ENCODE data around the gene DNMT1.
"Not testable (repeated sequence)": the region's sequence is repeated elsewhere in the genome, so short reads cannot be mapped to it uniquely, and the experiment has no call there.

Gene DNMT1

DNA sequence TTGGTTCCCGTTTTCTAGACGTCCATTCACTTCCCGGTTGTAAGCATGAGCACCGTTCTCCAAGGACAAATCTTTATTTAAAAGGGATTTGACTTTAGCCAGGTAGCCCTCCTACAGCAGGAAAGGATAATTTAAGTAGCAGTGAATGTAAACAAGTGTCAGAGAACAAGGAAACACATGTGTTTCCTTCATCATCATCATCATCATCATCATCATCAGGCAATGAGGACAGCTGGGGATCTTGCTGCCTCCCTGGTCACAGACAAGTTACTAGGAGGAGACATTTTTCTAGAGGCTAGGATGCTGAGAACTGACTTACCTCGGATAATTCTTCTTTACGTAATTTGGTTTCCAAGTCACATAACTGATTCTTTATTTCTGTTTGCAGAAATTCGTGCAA lies 14.3 kb downstream of the DNMT1 start:
- DNase-seq: no peak

DNA sequence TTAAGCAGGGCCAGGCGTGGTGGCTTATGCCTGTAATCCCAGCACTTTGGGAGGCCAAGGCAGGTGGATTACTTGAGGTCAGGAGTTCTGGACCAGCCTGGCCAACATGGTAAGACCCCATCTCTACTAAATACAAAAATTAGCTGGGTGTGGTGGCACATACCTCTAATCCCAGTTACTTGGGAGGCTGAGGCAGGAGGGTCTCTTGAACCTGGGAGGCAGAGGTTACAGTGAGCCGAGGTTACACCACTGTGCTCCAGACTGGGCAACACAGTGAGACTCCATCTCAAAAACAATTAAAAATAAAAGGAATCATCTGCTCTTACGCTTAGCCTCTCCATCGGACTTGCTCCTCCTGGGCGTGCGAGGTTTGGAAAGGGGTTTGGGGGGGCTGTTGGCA lies 14.7 kb downstream of the DNMT1 start:
- not testable (repeated sequence) for DNase-seq

DNA sequence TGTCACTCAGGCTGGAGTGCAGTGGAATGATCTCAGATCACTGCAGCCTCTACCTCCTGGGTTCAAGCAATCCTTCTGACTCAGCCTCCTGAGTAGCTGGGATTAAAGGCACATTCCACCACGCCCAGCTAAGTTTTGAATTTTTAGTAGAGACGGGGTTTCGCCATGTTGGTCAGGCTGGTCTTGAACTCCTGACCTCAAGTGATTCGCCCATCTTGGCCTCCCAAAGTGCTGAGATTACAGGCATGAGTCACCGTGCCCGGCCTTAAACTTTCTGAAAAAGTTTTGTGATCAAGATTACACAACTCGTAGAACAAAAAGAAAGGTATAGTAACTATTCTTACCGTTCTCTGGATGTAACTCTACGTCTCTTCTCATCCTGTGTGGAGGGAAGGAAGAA lies 21.2 kb downstream of the DNMT1 start:
- DNase-seq: no peak

DNA sequence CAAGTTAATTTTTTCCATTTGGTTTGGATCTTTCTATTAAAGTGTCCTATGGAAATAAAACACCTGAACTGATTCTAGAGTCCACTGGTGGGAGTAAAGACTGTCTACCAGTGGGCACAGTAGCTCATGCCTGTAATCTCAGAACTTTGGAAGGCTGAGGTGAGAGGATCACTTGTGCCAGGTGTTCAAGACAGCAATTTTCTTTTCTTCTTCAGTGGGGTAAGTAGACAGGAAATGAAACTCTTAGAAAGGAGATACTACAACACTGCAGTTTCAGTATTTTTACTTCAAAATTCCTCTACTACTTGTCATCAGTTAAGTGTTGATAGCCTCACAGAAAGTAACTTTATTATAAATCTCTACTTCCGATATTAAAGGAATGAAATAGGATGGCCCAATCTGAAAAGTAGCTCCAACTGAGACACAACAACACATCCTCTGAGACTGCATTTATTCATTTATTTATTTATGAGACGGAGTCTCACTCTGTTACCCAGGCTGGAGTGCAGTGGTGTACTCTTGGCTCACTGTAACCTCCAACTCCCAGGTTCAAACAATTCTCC lies 26.3 kb downstream of the DNMT1 start:
- no peak for DNase-seq

DNA sequence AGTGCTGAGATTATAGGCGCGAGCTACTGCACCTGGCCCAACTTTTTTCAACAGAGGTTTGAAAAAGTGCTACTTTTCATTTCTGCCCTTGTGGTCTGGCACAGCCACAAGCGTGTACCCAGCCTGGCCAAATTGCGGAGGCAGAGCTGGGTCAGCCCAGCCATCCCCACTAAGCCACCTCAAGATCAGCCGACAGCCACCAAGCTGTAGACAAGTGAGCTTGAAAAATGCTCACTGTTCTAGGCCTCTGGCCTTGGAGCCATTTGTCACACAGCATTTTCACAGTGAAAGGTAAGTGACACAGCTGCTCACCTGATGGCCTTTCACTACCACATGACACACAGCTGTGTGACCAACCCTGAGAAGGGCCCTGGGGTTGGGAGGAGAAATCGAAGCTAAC lies 27.3 kb downstream of the DNMT1 start:
- DNase-seq: no peak

DNA sequence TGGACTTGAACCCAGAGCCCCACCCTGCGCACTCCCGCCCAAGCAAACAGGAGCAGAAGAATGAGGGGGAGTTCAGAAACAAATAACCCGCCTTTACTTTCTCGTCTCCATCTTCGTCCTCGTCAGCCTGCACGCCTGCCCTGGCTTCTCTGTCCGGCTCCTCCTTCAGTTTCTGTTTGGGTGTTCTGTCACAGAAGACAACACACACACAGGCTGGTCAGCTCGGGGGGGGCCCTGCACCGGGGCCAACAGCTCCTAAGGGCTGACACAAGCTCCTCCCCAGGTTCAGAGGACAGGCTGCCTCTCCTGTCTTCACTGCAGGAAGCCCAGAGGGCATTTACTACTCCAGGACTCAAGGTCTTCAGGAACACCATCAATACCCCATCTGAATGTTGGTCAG lies 28.3 kb downstream of the DNMT1 start:
- DNase-seq: not testable (repeated sequence)

DNA sequence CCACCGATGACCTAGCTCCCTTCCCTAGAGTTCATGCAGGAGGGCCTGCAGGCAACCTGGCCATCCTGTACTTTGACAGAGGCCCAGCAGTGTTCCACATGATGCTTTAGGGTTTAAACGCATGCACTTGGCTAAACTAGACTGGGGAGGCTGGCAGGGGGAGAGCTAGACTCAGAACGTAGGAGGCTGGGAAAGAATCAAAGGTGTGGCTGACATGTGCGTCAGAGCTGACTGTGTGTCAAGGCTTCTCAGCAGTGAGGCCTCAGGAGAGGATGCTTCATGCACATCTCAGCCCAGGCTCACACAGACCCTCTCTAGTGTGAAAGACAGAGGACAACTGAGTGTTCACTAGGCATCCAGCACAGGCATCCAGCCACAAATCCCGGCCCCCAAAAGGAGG lies 28.7 kb downstream of the DNMT1 start:
- no peak for DNase-seq

DNA sequence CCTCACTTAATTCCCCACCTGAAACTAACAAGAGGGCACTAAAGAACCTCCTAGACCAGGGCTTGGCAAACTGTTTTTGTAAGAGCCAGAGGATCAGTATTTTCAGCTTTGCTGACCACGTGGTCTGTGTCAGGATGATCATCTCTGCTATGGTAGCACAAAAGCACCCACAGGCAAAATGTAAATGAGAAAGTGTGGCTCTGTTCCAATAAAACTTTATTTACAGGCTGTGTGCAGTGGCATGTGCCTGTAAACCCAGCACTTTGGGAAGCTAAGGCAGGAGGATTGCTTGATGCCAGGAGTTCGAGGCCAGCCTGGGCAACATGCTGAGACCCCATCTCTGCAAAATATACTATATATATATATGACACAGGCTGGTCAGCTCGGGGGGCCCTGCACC lies 31.2 kb downstream of the DNMT1 start:
- no peak for DNase-seq

DNA sequence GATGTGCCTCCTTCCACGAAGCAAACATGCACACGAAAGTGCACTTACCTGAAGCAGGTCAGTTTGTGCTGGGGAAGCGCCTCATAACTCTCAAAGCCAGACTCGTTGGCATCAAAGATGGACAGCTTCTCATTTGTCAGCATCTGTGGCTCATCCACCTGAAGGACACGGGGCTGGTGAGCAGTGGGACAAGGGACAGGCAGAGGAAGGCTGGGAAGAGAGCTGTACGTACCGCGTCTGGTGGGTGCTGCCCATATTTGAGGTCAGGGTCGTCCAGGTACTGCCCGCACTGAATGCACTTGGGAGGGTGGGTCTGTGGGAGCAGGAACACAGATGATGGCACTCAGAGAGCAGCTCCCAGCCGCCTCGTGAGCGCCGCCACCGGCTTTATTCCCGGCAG lies 35.1 kb downstream of the DNMT1 start:
- no peak for DNase-seq

DNA sequence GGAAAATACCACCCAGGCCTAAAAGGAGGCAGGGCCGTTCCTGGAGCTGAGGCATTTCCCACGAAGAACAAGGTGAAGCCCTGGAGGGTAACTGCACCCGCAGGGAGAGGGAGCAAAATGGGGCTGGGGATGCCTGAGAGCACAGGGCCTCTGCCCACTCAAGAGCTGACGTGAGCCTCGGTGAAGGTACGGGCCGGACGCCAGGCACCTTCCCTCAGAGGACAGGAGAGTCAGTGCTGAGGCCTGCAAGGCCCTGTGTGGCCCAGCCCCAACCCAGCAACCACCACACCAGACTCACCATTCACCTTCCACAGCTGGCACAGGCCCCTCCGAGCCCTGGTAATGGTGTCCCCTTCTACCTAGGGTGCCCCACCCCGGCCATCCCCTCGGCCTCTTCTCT lies 36.3 kb downstream of the DNMT1 start:
- DNase-seq: no peak

DNA sequence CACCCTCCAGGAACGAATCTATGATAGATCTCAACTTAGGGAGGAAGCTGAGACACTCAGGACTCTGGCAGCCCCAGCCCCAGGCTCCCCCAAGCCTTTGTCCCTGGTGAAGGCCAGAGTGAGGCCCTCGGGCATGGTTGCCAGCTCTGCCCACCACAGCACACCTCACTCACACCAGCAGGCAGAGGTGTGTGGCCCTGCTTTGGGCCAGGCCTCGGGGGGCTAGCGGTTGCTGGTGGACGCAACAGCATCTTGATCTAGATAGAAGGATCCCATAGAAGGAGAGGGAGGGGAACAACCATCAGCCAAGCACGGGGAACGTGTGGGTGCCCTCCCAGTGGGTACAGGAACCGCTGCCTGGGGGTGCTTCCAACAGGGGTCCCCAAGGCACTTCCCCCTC lies 36.7 kb downstream of the DNMT1 start:
- no peak for DNase-seq

DNA sequence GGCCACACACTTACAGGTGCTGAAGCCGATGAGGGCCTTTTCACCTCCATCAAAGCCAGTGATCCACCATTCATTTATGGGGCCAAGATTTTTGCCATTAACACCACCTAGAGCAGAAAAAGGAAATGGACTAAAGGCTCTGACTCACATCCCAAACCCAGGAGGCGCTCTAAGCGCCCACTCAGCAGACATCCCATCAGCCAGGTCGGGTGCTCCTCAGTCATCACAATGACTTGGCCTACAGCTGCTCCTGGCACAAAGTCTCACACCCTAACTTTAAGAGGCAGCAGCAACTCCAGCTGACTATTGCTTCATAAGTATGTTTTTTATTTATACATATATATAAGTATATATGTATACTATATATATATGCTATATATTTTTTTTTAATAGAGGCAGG lies 38.9 kb downstream of the DNMT1 start:
- no peak for DNase-seq

DNA sequence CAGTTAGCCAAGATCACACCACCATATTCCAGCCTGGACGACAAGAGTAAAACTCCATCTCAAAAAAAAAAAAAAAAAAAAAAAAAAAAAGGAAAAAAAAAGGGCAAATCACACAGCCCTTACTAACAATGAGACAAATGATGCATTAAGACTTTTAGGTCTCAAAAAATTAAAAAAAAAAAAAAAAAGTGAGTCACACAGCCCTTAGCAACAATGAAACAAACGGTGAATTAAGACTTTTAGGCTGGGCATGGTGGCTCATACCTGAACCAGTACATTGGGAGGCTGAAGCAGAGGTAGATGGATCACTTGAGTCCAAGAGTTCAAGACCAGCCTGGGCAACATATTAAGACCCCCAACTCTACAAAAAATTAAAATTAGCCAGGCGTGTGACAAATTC lies 42.7 kb downstream of the DNMT1 start:
- no peak for DNase-seq

DNA sequence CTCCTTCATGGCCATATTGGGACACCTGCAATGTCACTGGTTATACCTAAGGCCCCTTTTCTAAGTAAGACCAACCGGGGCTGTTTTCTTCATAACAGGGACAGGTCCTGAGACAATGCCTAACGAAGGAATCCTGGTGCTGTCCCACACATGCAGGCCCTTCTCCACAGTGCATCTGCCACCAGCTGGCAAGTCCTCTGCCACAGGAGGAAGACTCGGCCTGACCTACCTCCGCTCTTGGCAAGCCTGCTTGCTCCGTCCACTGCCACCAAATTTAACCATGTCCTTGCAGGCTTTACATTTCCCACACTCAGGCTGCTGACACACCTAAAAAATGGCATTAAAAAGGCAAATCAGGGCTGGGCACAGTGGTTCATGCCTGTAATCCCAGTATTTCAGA lies 43.2 kb downstream of the DNMT1 start:
- no peak for DNase-seq

DNA sequence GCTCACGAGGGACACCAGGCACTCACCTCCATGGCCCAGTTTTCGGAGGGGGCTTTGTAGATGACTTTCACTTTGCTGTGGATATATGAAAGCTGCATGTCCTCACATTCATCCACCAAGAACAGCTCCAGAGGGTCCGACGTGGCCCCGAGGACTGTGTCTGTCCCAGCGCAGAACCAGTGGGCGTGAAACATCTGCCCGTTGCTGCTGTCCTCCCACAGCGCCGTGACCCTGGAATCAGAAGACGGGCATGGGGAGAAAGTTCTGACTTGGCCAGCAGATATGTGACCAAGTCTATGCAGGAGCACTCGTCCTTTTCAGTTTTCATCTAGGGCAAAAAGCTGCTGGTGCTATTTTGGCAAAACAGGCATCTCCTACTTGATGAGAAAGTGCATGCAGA lies 45.3 kb downstream of the DNMT1 start:
- DNase-seq: no peak

DNA sequence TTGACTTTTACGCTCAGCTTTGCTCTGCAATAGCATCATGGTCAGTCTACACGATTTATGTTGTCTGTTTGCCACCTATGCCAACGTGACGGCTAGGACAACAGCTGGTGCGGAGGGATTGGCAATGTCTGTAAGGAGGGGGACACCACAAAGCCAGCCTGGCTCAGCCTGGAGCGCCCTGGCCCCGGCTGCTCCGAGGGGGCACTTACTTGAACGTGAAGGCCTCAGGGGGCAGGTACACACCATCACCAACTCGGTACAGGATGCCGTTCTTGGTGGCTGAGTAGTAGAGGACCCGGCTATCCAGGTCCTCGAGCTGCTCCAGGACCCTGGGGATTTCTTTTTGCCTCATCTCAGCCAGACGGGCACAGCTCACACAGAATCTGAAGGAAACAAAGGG lies 48.6 kb downstream of the DNMT1 start:
- no peak for DNase-seq

DNA sequence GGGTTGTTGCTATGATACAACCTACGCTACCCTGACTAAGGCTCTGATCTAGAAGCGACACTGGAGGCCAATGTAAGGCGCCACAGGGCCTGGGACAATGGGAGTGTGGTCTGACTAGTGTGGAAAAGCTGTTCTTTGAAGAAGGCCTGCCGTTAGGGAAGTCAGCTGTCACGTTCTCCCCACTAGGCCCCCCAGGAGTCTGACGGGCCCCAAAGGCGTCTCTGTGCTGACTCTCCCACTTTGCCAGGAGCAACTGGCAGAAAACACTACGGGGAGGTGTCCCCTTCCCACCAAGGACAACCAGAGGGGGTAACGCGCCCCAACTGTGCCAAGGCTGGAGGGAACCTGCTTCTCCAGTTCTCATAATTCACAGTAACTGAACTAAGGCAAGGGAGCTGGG lies 49.7 kb downstream of the DNMT1 start:
- DNase-seq: no peak

DNA sequence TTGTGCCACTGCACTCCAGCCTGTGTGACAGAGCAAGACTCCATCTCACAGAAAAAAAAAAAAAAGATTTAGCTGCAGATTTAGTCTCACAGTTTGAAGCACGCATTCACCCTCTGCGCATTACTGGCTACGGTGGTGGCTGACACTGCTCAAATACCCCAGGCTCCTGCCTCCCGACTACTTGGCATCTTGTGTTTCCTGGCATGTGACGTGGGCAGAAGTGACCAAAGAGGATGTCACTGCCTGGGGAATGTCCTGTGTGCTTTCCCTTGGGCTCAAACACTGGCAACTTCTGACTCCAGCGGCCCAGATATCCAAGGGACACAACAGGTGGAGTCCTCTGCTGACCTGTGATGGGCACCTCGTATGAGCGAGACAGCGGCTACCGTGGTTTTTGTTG lies 50.4 kb downstream of the DNMT1 start:
- no peak for DNase-seq

DNA sequence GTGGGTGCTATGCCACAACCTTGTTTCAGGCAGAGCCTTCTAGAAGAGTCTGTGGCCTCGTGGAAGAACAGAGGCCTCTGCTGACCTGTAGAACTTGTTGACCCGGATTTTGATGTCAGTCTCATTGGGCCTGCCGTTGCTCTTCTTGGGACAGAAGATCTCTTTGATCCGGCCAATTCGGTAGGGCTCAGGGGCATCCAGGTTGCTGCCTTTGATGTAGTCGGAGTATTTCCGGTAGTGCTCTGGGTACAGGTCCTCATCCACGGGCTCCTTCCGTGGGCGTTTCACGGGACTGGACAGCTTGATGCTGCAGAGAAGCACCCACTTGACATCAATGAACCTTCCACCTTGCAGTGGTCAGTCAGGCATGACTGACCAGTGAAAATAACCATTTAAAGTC lies 51.1 kb downstream of the DNMT1 start:
- no peak for DNase-seq

DNA sequence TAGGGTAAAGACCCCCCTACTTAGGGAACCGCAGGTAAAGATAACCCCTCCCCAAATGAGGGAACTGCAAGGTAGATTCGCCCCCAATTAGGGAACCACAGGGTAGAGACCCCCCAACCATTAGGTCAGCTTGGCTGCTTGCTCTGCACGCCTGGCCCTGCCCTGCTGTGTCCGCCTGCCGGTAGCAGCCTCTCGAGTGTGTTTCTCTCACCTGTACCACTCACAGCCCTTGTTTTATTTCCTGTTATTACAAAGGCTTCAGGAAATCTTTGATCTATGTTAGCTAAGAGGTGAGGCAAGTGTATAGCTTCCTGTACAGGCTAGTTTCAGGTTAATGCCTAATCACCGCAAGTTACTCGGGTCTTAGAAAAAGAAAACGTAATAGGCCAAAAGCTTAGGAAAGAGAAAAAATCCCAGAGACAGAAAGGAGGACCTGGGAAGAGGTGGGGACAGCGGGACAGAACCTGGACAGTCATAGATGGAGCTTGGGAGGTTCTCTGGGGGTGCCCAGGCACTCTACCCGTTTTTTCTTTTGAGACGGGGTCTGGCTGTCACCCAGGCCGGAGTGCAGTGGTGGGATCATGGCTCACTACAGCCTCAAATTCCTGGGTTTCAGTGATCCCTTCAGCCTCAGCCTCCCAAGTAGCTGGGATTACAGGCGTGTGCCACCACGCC lies 51.9 kb downstream of the DNMT1 start:
- DNase-seq: no peak

DNA sequence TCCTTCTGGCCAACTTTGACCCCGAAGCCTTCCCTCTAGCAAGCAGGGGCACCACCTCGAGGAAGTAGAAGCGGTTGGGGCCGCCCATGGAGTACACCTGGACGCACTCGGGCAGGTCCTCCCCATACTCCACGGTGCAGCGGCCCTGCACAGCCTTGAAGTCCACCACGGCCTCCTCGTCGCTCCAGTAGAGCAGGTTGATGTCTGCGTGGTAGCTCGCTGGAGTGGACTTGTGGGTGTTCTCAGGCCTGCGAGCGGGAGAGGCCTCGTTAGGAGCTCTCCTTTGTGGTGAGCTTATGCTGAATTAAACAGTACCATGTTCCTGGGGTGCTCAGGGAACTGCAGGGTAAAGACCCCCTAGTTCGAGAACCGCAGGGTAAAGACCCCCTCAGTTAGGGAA lies 52.8 kb downstream of the DNMT1 start:
- DNase-seq: no peak

DNA sequence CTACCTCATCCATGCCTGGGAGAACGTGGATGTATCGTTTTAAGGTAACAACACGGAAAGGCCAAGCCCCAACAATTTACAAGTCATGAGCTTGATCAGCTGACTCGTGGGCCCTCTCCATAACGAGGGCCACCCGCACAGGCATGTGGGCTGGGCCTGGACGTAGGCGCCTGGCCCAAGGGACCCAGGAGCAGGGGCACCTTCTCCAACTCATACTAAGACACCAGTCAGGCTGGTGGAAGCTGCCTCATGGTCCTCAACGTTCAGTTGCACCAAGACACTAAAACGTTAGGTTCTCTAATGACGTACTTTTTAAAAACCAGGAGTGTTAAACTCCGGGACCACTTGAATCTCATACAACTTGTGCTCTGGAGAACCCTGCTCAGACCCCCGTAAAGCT lies 53.3 kb downstream of the DNMT1 start:
- no peak for DNase-seq

DNA sequence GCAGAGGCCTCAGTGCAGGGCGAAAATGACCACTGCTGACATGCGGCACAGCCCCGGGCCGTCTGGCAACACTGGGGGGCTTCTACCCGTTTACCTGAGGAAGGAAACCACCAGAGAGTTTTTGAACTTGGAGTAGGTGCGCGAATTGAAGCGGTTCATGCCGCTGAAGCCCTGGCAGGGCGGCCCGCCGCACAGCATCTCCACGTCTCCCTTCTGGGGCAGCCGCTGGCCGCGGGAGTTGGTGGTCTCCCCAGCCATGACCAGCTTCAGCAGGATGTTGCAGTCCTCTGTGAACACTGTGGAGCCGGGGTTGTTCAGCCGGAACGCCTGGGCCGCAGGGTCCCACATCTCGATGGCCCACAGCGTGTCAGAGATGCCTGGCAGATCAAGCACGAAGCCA lies 54.8 kb downstream of the DNMT1 start:
- DNase-seq: no peak

DNA sequence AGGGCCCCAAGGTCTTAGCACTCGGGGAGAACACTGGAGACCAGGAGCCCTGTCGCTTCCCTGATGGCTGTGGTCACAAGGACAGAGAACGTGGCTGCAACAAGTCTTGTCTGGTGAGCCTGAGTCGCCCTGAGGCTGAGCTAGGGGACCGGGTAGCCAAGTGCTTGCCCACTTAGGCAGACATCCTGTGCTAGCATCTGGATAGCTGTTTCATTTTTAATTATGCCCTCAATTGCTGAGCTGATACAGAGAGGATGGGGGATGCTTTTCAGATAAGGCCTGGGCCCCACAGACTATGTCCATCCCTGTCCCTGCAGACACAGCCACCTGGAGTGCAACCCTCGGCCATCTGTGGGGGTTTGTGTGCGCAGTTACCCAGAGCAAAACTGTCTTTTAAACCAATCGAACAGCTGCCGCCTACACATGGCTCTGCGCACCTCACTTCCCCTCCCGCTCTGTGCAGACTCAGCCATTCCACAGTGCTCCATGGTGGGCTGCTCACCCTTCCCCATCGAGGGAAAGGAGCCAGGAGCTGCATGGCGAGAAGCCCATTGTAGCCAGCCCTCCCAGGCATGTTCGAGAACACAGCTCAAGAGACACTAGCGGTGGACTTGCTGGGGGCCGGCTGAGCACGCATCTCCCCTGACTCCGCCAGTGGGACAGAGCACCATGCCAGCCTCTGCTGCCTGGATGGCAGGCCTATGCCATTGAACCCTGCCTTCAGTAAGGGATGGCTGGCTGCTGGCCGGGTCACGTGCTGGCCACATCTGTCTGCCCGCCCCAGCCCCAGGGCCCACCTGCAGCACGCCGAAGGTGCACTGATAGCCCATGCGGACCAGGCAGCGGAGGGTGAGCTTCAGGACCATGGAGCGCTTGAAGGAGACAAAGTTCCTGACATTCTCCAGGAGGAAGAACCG lies 55.6 kb downstream of the DNMT1 start:
- DNase-seq: no peak
